H1 (cell line): ENCODE measurements around the gene NFIA. TPM values are rescaled to one million over a fixed set of nuclear protein-coding genes. Genes with fewer than 3 reads are reported as not detected.

ENCODE experiments used
- CTCF ChIA-PET: fragments of 300-600 bp; sonication (Branson Sonifier 250); formaldehyde crosslinking; loops from one replicate; lab custom pipeline; 2021; ENCODE audit not compliant: partially characterized antibody; lab: Charles Lee
- POLR2A ChIA-PET: fragments of 300-600 bp; sonication (Branson Sonifier 250); formaldehyde crosslinking; loops from one replicate; lab custom pipeline; 2021; ENCODE audit warnings: inconsistent platforms; ENCODE audit not compliant: partially characterized antibody; lab: Charles Lee
- DNase-seq, 2 experiments: peaks; one replicate each; pipeline versions ENCODE4 v3.0.0 to v3.0.0-alpha.2; 2010 to 2022; ENCODE audit warnings: low spot score in 2 of 2, low read depth in 1 of 2, mixed read lengths in 1 of 2
- FAIRE-seq: peaks from 2 replicates; lab custom pipeline; 2011; peaks lifted over from hg19 to GRCh38; lab: Jason Lieb, UNC
- H2AFZ ChIP-seq: 2 replicates; pipeline ENCODE4 v1.8.1; 2012; ENCODE audit warnings: low read length, inconsistent platforms
- H2AK5ac ChIP-seq: 2 replicates; pipeline ENCODE4 v1.6.1; 2013; ENCODE audit warnings: low read depth, low read length
- H2BK120ac ChIP-seq: replicated peaks from 2 replicates; pipeline ENCODE3; 2013; ENCODE audit warnings: low read depth, low read length, inconsistent platforms
- H2BK12ac ChIP-seq: 2 replicates; pipeline ENCODE4 v1.6.1; 2013; ENCODE audit warnings: low read depth, low read length
- H2BK15ac ChIP-seq: 2 replicates; pipeline ENCODE4 v1.6.1; 2013; ENCODE audit warnings: low read length
- H2BK20ac ChIP-seq: 2 replicates; pipeline ENCODE4 v1.6.1; 2013; ENCODE audit warnings: low read length
- H2BK5ac ChIP-seq: 2 replicates; pipeline ENCODE4 v1.6.1; 2013; ENCODE audit warnings: low read depth, low read length
- H3K14ac ChIP-seq: 2 replicates; pipeline ENCODE4 v1.6.1; 2013; ENCODE audit warnings: inconsistent platforms; ENCODE audit not compliant: insufficient read length
- H3K18ac ChIP-seq: 2 replicates; pipeline ENCODE4 v1.6.1; 2013; ENCODE audit warnings: low read length; ENCODE audit errors: extremely low read depth
- H3K23ac ChIP-seq: 2 replicates; pipeline ENCODE4 v1.6.1; 2013; ENCODE audit warnings: inconsistent platforms; ENCODE audit not compliant: insufficient read length
- H3K23me2 ChIP-seq: 2 replicates; pipeline ENCODE4 v1.6.1; 2013; ENCODE audit warnings: low read depth, low read length
- H3K27ac ChIP-seq: 2 replicates; pipeline ENCODE4 v1.6.1; 2011; ENCODE audit warnings: low read depth, low read length, inconsistent platforms
- H3K27me3 ChIP-seq, 4 experiments: replicated peaks in 1 of 4; 1 replicate in 1 of 4; 2 replicates in 3 of 4; pipeline versions ENCODE4 v1.6.1 to v1.8.1; 2011 to 2013; ENCODE audit warnings: low read length in 3 of 4, mild to moderate bottlenecking in 3 of 4, inconsistent platforms in 2 of 4, mixed read lengths in 2 of 4, moderate library complexity in 1 of 4; ENCODE audit not compliant: control insufficient read depth in 3 of 4, insufficient read depth in 3 of 4; ENCODE audit errors: extremely low read depth in 1 of 4
- H3K36me3 ChIP-seq, 4 experiments: 2 replicates each; pipeline versions ENCODE4 v1.6.1 to v1.8.1; 2011 to 2013; ENCODE audit warnings: mild to moderate bottlenecking in 4 of 4, low read length in 3 of 4, moderate library complexity in 2 of 4, control low read depth in 1 of 4, inconsistent platforms in 1 of 4; ENCODE audit not compliant: insufficient read depth in 4 of 4, control insufficient read depth in 2 of 4
- H3K4ac ChIP-seq: replicated peaks from 2 replicates; pipeline ENCODE3; 2013; ENCODE audit warnings: low read length, low read depth, mixed read lengths, inconsistent platforms; ENCODE audit not compliant: insufficient read length
- H3K4me1 ChIP-seq, 4 experiments: replicated peaks in 1 of 4; 1 replicate in 1 of 4; 2 replicates in 3 of 4; pipeline versions ENCODE4 v1.6.1 to v1.8.1; 2011 to 2013; ENCODE audit warnings: low read length in 3 of 4, inconsistent platforms in 2 of 4, mixed read lengths in 1 of 4; ENCODE audit not compliant: insufficient read depth in 4 of 4, control insufficient read depth in 3 of 4
- H3K4me2 ChIP-seq, 2 experiments: 2 replicates each; pipeline versions ENCODE4 v1.6.1 to v1.8.1; 2011 to 2013; ENCODE audit warnings: low read depth in 2 of 2, low read length in 2 of 2, control low read depth in 1 of 2, inconsistent platforms in 1 of 2, mild to moderate bottlenecking in 1 of 2; ENCODE audit not compliant: insufficient read depth in 1 of 2
- H3K4me3 ChIP-seq, 4 experiments: fragments of 200-600, 300-600 bp in 1 of 4; sonication (generic), shearing (Covaris generic), sonication (Bioruptor Twin) in 1 of 4; 2 replicates each; pipeline versions ENCODE4 v1.5.1 to v1.8.1; 2011 to 2016; ENCODE audit warnings: low read length in 4 of 4, low read depth in 3 of 4, control low read depth in 2 of 4, inconsistent platforms in 2 of 4, mild to moderate bottlenecking in 2 of 4, mixed read lengths in 1 of 4, moderate library complexity in 1 of 4; ENCODE audit not compliant: insufficient read depth in 2 of 4; ENCODE audit errors: extremely low read depth in 1 of 4
- H3K56ac ChIP-seq: replicated peaks from 2 replicates; pipeline ENCODE3; 2013; ENCODE audit warnings: low read depth, mild to moderate bottlenecking, mixed read lengths, low read length, inconsistent platforms; ENCODE audit not compliant: insufficient read length
- H3K79me1 ChIP-seq: 2 replicates; pipeline ENCODE4 v1.6.1; 2013; ENCODE audit warnings: low read depth, low read length, control low read depth
- H3K79me2 ChIP-seq, 2 experiments: 2 replicates each; pipeline versions ENCODE4 v1.6.1 to v1.8.1; 2012 to 2013; ENCODE audit warnings: low read length in 2 of 2, mild to moderate bottlenecking in 2 of 2, inconsistent platforms in 1 of 2; ENCODE audit not compliant: insufficient read depth in 2 of 2, control insufficient read depth in 1 of 2
- H3K9ac ChIP-seq, 4 experiments: replicated peaks in 1 of 4; 1 replicate in 1 of 4; 2 replicates in 3 of 4; pipeline versions ENCODE4 v1.6.1 to v1.8.1; 2011 to 2013; ENCODE audit warnings: low read depth in 3 of 4, low read length in 3 of 4, control low read depth in 2 of 4, mild to moderate bottlenecking in 2 of 4, moderate library complexity in 2 of 4, inconsistent platforms in 1 of 4; ENCODE audit errors: extremely low read depth in 1 of 4
- H3K9me3 ChIP-seq, 2 experiments: 2 replicates each; pipeline versions ENCODE4 v1.6.1 to v1.8.1; 2012 to 2013; ENCODE audit warnings: mild to moderate bottlenecking in 2 of 2, moderate library complexity in 2 of 2, control low read depth in 1 of 2, inconsistent platforms in 1 of 2, low read depth in 1 of 2, low read length in 1 of 2, mixed read lengths in 1 of 2; ENCODE audit not compliant: insufficient read depth in 2 of 2
- H4K20me1 ChIP-seq, 2 experiments: replicated peaks in 1 of 2; 2 replicates each; pipeline versions ENCODE3 to v1.8.1; 2011 to 2013; ENCODE audit warnings: inconsistent platforms in 2 of 2, low read length in 2 of 2, mild to moderate bottlenecking in 1 of 2; ENCODE audit not compliant: insufficient read depth in 2 of 2, control insufficient read depth in 1 of 2
- H4K5ac ChIP-seq: 2 replicates; pipeline ENCODE4 v1.6.1; 2013; ENCODE audit warnings: low read length, low read depth, mixed read lengths, inconsistent platforms; ENCODE audit not compliant: insufficient read length
- H4K8ac ChIP-seq: 2 replicates; pipeline ENCODE4 v1.8.0; 2013; ENCODE audit warnings: mild to moderate bottlenecking, moderate library complexity, low read length, inconsistent platforms; ENCODE audit not compliant: insufficient read depth; ENCODE audit errors: extremely low read depth
- H4K91ac ChIP-seq: replicated peaks from 2 replicates; pipeline ENCODE3; 2013; ENCODE audit warnings: low read length, mixed read lengths, inconsistent platforms; ENCODE audit not compliant: insufficient read length
- ASH2L ChIP-seq: fragments of 200-600, 300-600 bp; sonication (generic); IDR thresholded peaks from one replicate; pipeline ENCODE4 v1.7.1; 2017; ENCODE audit warnings: low read length
- CBX5 ChIP-seq: fragments of 300-800, 300-1000 bp; sonication (generic); IDR thresholded peaks from 2 replicates; pipeline ENCODE4 v1.7.1; 2016; ENCODE audit warnings: antibody characterized with exemption, low read length, low read depth
- CHD1 ChIP-seq: IDR thresholded peaks from 2 replicates; pipeline ENCODE4 v1.6.1; 2012; ENCODE audit warnings: low read depth, low read length, improper control_type of control experiment
- CREB1 ChIP-seq: IDR thresholded peaks from 2 replicates; pipeline ENCODE4 v1.6.1; 2012; ENCODE audit warnings: inconsistent platforms
- EZH2 ChIP-seq: fragments of 200-600 bp; sonication (generic); IDR thresholded peaks from 2 replicates; pipeline ENCODE4 v1.7.1; 2012; ENCODE audit warnings: low read depth, mild to moderate bottlenecking, moderate library complexity, low read length, inconsistent platforms; ENCODE audit not compliant: severe bottlenecking
- GABPA ChIP-seq: IDR thresholded peaks from 2 replicates; pipeline ENCODE4 v1.6.1; 2011; ENCODE audit warnings: mild to moderate bottlenecking, low read length, moderate library complexity, borderline replicate concordance; ENCODE audit not compliant: insufficient read depth
- SP1 ChIP-seq: IDR thresholded peaks from 2 replicates; pipeline ENCODE4 v1.6.1; 2011; ENCODE audit warnings: low read depth, low read length
- TAF7 ChIP-seq: optimal IDR thresholded peaks from 2 replicates; pipeline ENCODE3; 2011; ENCODE audit warnings: low read depth, mild to moderate bottlenecking, inconsistent platforms, low read length, moderate library complexity, borderline replicate concordance
- ZNF274 ChIP-seq: IDR thresholded peaks from 2 replicates; pipeline ENCODE4 v1.7.0; 2012; ENCODE audit warnings: low read length, borderline replicate concordance; ENCODE audit errors: extremely low read depth
- WGBS, 2 experiments: shearing (Covaris generic) in 1 of 2; methylation state at CpG; one replicate each; pipeline versions ENCODE4 v1.1.6 to v1.1.7; 2013 to 2015; ENCODE audit warnings: low lambda C conversion rate in 2 of 2, mixed read lengths in 2 of 2, inconsistent platforms in 1 of 2, low coverage in 1 of 2, missing lambda C conversion rate in 1 of 2; ENCODE audit not compliant: insufficient replicate concordance in 2 of 2, insufficient coverage in 1 of 2, insufficient read length in 1 of 2; ENCODE audit errors: extremely low coverage in 1 of 2, missing lambda C conversion rate in 1 of 2; 5-methylcytosine and 5-hydroxymethylcytosine counted together
- polyA plus RNA-seq, 7 experiments: library from polyadenylated mRNA; depleted of rRNA in 3 of 7; stranded (reverse) in 5 of 7; unstranded in 2 of 7; fragments of >200 nt in 5 of 7; fragments of 200-250 nt in 2 of 7; gene quantifications; 1 replicate in 5 of 7; 2 replicates in 1 of 7; 4 replicates in 1 of 7; pipeline versions ENCODE4 v1.2.1 to v1.2.3, GENCODE V29; 2011 to 2013; ENCODE audit warnings: missing spikeins in 2 of 7, mixed read lengths in 2 of 7
- total RNA-seq: library from RNA; stranded (reverse); fragmentation: NEBNext Ultra II Directional; extraction: Animal tissue kit (Norgen Biotek cat#: 25700); gene quantifications from 2 replicates; pipeline ENCODE4 v1.2.1, GENCODE V29; 2021

The NFIA gene
- total and polyA plus RNA-seq, 2 of the 8 experiments (the other 6 are each of a cell fraction or from before 2014, with no cell fraction given) = 1.8 to 2.3 TPM

GRCh38 chr1:61084491-61085031 is 2.2 kb downstream of the NFIA start:
- H2AFZ ChIP-seq = no peak overlapping the region
- TF ChIP-seq CHD1 (no peak), GABPA (no peak), TAF7 (no peak), EZH2 (no peak), ASH2L (no peak), CBX5 (no peak), SP1 (no peak), ZNF274 (no peak), CREB1 (no peak)

More at GRCh38 chr1:61084491-61085031, 2.2 kb downstream of the NFIA start:
- ChIA-PET CTCF (interaction anchor here (0.5 to 0.7 kb wide), 4 partner anchors 13 to 114 kb away, joined by 3 to 5 read pairs (median 4); no protein-coding TSS in a partner anchor), POLR2A (no interaction called here)
- DNase-seq (no peak), FAIRE-seq (peak; percentile 28)
- no peak overlapping the region for H2BK12ac ChIP-seq
- no peak overlapping the region for H2AK5ac ChIP-seq
- H3K36me3 ChIP-seq = peaks cover 0 to 4% (median 0%) of the 10 kb centered on the region in 4 experiments; a peak in 1 of 8 replicates
- peaks cover 5 to 14% (median 11%) of the 10 kb centered on the region in 4 experiments; a peak in 5 of 7 replicates for H3K4me1 ChIP-seq
- no peak overlapping the region for H3K4ac ChIP-seq
- H3K23me2 ChIP-seq = peaks cover 13% of the 10 kb centered on the region
- 84% methylated on average over 5 of the region's 5 CpGs; no CpG with 5 or more reads in 1 of the 2 experiments for WGBS, 2 experiments
- no peak overlapping the region for H3K56ac ChIP-seq
- no peaks in the 10 kb centered on the region for H3K79me2 ChIP-seq
- H3K18ac ChIP-seq = no peak overlapping the region
- H4K5ac ChIP-seq = no peak overlapping the region
- H3K27ac ChIP-seq = no peak overlapping the region
- H3K14ac ChIP-seq = no peak overlapping the region
- no peak overlapping the region for H3K4me3 ChIP-seq
- no peak overlapping the region for H2BK20ac ChIP-seq
- no peak overlapping the region for H2BK120ac ChIP-seq
- H3K23ac ChIP-seq = no peak overlapping the region
- H3K9me3 ChIP-seq = no peaks in the 10 kb centered on the region
- no peak overlapping the region for H2BK15ac ChIP-seq
- peaks cover 0 to 1% of the 10 kb centered on the region in 2 experiments for H4K20me1 ChIP-seq
- no peak overlapping the region for H4K8ac ChIP-seq
- no peak overlapping the region for H2BK5ac ChIP-seq
- no peak overlapping the region for H3K4me2 ChIP-seq
- no peak overlapping the region for H3K9ac ChIP-seq
- no peaks in the 10 kb centered on the region for H3K79me1 ChIP-seq
- H3K27me3 ChIP-seq = peaks cover 22 to 55% (median 35%) of the 10 kb centered on the region in 4 experiments
- H4K91ac ChIP-seq = no peak overlapping the region
